Liver (tissue), 3 donors: ENCODE results near the gene PPARA.

ENCODE experiments used
- EGR1 ChIP-seq, 2 donors: IDR thresholded peaks; 2 replicates each; pipeline ENCODE4 v1.6.1; 2016 to 2018; ENCODE audit warnings: antibody characterized with exemption in 2 of 2, low read depth in 2 of 2
- FOXA1 ChIP-seq: IDR thresholded peaks from 2 replicates; pipeline ENCODE4 v1.6.1; 2016; ENCODE audit warnings: antibody characterized with exemption
- GABPA ChIP-seq, 2 donors: IDR thresholded peaks in 1 of 2; conservative IDR thresholded peaks in 1 of 2; 2 replicates each; pipeline ENCODE4 v1.6.1; 2016; ENCODE audit warnings: antibody characterized with exemption in 2 of 2, mild to moderate bottlenecking in 1 of 2, moderate library complexity in 1 of 2
- TF ChIP-seq, protein P1 (sequence below): IDR thresholded peaks from 2 replicates; pipeline ENCODE4 v1.6.1; 2016; ENCODE audit warnings: antibody characterized with exemption
- TF ChIP-seq, protein P2 (sequence below): fragments of 150-350 bp; IDR thresholded peaks from 2 replicates; pipeline ENCODE4 v1.5.1; 2017; ENCODE audit warnings: improper control_type of control experiment, low read depth, low read length; ENCODE audit not compliant: missing input control
- TF ChIP-seq, protein P3 (sequence below): IDR thresholded peaks from 2 replicates; pipeline ENCODE4 v1.6.1; 2016; ENCODE audit warnings: antibody characterized with exemption, mild to moderate bottlenecking
- donor health status: healthy.
- donor health status: healthy.

DNA sequence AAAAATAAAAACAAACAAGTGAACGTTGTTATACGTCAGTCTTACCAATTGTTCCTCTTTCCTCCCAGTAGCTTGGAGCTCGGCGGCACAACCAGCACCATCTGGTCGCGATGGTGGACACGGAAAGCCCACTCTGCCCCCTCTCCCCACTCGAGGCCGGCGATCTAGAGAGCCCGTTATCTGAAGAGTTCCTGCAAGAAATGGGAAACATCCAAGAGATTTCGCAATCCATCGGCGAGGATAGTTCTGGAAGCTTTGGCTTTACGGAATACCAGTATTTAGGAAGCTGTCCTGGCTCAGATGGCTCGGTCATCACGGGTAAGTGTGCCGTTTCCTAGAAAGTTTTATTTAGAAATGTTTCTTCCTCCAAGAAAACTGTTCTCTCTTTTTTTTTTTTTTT is 47.9 kb downstream of the PPARA start:
- TF ChIP-seq, protein P1, sequence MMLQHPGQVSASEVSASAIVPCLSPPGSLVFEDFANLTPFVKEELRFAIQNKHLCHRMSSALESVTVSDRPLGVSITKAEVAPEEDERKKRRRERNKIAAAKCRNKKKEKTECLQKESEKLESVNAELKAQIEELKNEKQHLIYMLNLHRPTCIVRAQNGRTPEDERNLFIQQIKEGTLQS = no peak
- TF ChIP-seq, protein P2, sequence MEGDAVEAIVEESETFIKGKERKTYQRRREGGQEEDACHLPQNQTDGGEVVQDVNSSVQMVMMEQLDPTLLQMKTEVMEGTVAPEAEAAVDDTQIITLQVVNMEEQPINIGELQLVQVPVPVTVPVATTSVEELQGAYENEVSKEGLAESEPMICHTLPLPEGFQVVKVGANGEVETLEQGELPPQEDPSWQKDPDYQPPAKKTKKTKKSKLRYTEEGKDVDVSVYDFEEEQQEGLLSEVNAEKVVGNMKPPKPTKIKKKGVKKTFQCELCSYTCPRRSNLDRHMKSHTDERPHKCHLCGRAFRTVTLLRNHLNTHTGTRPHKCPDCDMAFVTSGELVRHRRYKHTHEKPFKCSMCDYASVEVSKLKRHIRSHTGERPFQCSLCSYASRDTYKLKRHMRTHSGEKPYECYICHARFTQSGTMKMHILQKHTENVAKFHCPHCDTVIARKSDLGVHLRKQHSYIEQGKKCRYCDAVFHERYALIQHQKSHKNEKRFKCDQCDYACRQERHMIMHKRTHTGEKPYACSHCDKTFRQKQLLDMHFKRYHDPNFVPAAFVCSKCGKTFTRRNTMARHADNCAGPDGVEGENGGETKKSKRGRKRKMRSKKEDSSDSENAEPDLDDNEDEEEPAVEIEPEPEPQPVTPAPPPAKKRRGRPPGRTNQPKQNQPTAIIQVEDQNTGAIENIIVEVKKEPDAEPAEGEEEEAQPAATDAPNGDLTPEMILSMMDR = no peak
- no peak for TF ChIP-seq FOXA1
- TF ChIP-seq, protein P3, sequence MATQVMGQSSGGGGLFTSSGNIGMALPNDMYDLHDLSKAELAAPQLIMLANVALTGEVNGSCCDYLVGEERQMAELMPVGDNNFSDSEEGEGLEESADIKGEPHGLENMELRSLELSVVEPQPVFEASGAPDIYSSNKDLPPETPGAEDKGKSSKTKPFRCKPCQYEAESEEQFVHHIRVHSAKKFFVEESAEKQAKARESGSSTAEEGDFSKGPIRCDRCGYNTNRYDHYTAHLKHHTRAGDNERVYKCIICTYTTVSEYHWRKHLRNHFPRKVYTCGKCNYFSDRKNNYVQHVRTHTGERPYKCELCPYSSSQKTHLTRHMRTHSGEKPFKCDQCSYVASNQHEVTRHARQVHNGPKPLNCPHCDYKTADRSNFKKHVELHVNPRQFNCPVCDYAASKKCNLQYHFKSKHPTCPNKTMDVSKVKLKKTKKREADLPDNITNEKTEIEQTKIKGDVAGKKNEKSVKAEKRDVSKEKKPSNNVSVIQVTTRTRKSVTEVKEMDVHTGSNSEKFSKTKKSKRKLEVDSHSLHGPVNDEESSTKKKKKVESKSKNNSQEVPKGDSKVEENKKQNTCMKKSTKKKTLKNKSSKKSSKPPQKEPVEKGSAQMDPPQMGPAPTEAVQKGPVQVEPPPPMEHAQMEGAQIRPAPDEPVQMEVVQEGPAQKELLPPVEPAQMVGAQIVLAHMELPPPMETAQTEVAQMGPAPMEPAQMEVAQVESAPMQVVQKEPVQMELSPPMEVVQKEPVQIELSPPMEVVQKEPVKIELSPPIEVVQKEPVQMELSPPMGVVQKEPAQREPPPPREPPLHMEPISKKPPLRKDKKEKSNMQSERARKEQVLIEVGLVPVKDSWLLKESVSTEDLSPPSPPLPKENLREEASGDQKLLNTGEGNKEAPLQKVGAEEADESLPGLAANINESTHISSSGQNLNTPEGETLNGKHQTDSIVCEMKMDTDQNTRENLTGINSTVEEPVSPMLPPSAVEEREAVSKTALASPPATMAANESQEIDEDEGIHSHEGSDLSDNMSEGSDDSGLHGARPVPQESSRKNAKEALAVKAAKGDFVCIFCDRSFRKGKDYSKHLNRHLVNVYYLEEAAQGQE = no peak
- TF ChIP-seq GABPA (IDR thresholded peaks at IDR 0.05 in 1 of 2, conservative IDR thresholded peaks at IDR 0.05 in 1 of 2) = no peak
- no peak for TF ChIP-seq EGR1 (IDR thresholded peaks at IDR 0.05; ENCODE audit: low read depth in 2 of 2)
